Activated CD4-positive, alpha-beta T cell treated with anti-CD3 and anti-CD28 coated beads, Interleukin-2, amount 50 U/mL, for 48 hours (primary cell): Measurements from ENCODE around the gene ZC3H10.

Experiments used
- DNase-seq, 2 experiments: peaks; one replicate each; pipeline ENCODE4 v3.0.0-alpha.2; 2020

The ZC3H10 gene

GRCh38 chr12:56128670-56129205 lies 10.7 kb downstream of the ZC3H10 start:
- DNase-seq = peak in 1 of 2 experiments; percentile 30

- peak; percentile 71 to 78 for DNase-seq
Observed at GRCh38 chr12:56129206-56129941, 11.3 kb downstream of the ZC3H10 start.

DNA sequence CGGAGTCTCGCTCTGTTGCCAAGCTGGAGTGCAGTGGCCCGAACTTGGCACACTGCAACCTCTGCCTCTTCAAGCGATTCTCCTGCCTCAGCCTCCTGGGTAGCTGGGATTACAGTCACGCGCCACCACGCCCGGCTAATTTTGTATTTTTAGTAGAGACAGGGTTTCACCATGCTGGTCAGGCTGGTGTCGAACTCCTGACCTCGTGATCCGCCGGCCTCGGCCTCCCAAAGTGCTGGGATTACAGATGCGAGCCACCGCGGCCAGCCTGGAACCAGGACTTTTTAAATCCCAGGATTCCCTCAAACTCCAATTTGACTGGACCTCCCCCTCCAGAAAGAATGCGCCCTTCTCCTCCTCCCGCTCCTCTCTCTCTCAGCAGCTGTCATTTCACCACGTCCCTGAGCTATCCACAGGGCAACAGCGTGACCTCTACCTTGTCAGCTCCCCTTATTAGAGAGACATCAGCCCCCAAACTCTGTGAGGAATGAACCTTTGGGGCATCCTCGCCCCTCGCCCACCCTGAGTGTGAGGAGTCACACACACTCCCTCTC lies 12.0 kb downstream of the ZC3H10 start:
- DNase-seq = no peak

DNA sequence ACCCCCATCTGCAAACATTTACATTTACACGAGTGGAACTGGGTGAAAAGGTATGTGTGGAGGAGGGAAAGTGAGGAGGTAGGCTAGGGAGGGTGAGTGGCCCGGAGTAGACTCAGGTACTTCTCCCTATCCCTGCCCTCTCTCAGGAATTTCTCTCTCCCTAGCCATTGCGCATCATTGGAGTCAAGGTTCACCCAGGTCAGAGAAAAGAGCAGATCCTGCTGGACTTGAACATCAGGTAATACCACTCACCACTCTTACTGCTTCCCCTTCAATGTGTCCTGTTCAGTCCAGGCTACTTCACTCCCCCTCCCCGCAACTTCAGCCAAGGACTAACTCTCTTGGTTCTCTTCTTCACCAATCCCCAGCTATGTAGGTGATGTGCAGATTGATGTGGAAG lies 12.8 kb downstream of the ZC3H10 start:
- no peak for DNase-seq

GRCh38 chr12:56134897-56135296 lies 16.8 kb downstream of the ZC3H10 start:
- DNase-seq = no peak

- no peak for DNase-seq
Observed at GRCh38 chr12:56137853-56138571, 19.9 kb downstream of the ZC3H10 start.

DNA sequence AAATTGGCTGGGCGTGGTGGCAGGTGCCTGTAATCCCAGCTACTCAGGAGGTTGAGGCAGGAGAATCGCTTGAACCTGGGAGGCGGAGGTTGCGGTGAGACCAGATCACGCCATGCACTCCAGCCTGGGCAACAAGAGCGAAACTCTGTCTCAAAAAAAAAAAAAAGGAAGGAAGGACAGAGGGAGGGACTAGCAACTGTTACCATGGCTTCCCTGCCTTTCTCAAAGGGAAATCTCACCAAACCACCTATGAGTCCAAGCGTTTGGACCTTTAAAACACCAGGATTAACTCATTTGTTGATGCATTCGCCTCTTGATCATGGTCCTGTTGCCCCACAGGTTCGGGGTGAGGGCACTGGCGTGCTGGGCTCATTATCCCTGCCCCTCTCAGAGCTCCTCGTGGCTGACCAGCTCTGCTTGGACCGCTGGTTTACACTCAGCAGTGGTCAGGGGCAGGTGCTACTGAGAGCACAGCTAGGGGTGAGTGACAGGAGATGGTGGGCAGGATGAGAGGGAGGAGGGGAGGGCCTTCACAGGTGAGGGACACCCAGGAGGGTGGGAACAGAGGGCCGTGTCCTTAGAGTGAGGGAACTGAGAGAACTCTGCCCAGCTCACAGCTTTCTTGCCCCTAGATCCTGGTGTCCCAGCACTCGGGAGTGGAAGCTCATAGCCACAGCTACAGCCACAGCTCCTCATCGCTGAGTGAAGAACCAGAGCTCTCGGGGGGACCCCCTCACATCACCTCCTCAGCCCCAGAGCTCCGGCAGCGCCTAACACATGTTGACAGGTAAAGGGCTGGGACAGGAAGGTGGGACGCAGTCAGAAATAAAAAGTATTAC lies 24.1 kb downstream of the ZC3H10 start:
- no peak for DNase-seq

- no peak for DNase-seq
Observed at GRCh38 chr12:56143217-56143616, 25.2 kb downstream of the ZC3H10 start.

DNA sequence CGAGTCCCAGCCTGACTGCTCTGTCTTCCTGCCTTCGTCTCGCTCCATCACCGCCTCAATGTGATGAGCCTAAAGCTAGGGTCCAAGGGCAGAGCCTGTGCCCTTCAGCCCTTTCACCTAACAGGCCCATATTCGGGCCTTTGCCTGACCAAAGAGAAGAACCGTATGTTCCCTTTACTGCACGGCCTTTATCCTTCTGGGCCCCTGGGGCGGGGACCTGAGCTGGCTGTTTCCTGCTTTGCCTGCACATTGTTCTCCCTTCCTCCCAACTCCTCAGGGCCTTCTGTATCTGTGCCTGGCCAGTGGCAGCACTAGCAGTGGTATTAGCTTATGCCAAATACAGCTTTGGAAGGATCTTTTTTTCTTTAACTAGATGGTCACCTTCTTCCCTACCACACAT lies 25.8 kb downstream of the ZC3H10 start:
- no peak for DNase-seq

GRCh38 chr12:56145217-56145616 lies 27.2 kb downstream of the ZC3H10 start:
- DNase-seq = no peak

GRCh38 chr12:56146492-56147460 lies 28.7 kb downstream of the ZC3H10 start:
- DNase-seq = no peak

- no peak for DNase-seq
Observed at GRCh38 chr12:56150563-56150962, 32.5 kb downstream of the ZC3H10 start.

- peak; percentile 74 to 80 for DNase-seq
Observed at GRCh38 chr12:56151672-56152131, 33.6 kb downstream of the ZC3H10 start.

DNA sequence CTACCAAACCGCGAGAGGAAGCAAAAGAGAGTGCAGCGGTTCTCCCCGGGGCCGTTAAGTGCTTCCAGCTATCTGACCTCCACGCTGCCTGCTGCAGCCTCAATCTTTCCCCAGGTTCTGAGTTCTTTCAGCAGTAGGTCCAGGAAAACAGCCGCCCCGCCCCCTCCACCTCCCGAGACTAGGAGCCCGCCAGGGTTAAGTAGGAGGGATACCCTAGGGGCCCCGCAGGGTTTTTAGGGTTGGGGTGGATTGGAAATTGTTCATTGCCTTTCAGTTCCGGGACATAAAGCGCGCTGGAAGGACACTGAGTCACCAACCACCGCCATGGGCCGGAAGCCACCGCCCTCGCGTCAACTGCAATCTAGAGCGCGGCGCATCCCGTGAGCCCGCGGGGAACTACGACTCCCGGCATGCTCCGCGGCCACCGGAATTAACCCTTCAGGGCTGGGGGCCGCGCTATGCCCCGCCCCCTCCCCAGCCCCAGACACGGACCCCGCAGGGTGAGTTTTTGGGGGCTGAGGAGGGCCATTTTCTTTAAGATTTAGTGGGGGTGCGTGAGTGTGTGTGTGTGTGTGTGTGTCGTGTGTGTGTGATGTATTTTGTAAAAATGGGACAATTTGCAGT lies 34.2 kb downstream of the ZC3H10 start, which contains the start of gene MYL6B:
TSS of gene MYL6B (plus strand) at position 456 of the 624 bp plus-strand sequence. CDS start 1,332 bp downstream, outside the sequence.
- DNase-seq = peak; percentile 94 to 96

DNA sequence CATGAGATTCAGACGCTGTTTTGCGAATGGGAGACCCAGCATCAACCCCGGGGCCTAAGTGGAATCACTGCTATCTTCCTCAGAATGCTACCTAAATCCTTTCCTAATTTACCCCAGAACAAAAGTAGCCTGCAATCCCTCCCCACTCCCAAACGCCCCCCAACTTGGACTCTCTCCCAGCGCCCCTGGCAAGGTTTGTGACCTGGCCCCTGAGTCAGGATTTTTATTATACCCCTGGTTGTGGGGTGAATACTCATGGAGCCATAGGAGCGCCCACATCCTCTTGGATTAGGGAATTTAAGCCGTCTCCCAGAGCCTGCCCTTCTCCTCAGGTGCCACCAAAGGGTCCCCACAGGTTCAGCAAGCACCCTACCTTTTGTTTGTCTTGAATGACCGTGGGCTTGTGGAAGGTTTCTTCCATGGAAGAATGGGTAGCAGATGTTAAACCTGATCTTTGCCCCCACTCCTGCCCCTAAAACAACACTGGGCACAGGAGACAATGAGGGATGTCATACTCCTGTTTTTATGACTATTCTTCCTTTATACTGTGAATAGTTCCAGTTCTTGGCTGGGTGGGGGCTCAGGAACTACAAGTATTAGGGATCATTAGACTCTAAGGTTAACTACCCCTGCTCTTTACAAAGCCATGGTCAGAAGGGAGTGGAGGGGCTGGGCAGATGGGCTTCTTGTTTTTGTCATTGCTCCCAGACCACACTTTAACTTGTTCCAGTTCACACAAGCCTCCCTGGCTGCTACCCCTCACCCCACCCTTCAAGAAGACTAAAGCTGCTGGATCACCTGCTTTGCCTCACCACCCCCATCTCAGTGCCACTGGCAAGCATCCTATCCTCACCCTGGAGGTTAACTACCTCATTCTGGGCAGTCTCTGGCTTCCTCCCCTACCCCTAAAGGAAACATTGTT lies 35.0 kb downstream of the ZC3H10 start:
- no peak for DNase-seq

DNA sequence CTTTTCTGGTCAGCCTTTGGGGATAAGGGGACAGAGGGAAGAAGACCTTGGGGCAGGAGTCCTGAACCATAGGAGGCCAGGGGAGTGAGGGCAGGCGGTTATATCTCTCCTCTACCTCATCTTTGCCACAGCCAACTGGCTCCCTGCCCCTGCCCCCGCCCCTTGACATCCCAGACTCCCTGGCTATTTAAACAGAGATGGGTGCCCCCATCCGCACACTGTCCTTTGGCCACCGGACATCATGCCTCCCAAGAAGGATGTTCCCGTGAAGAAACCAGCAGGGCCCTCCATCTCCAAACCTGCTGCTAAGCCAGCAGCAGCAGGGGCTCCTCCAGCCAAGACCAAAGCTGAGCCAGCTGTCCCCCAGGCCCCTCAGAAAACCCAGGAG lies 35.6 kb downstream of the ZC3H10 start:
- no peak for DNase-seq

- DNase-seq = no peak
Observed at GRCh38 chr12:56154246-56154771, 36.2 kb downstream of the ZC3H10 start.

DNA sequence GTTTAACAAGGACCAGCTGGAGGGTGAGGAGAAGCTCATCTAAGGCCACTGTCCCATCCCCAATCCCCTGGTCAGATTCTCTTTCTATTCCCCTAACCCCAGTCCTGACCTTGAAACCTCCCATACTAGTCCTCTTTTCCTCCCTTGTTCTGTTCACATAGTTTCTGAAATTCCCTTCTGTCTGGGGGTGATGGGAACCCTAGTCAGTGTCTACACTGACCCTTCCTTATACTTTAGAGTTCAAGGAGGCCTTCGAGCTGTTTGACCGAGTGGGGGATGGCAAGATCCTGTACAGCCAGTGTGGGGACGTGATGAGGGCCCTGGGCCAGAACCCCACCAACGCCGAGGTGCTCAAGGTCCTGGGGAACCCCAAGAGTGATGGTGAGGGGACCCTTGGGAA lies 36.8 kb downstream of the ZC3H10 start:
- no peak for DNase-seq

GRCh38 chr12:56155256-56155845 lies 37.3 kb downstream of the ZC3H10 start:
- no peak for DNase-seq
